Aorta (tissue), 5 donors: ENCODE measurements around the gene KLK1. TPM values are rescaled to one million over a fixed set of nuclear protein-coding genes. Genes with fewer than 3 reads are reported as not detected.
"Not testable (repeated sequence)": the region's sequence is repeated elsewhere in the genome, so short reads cannot be mapped to it uniquely, and the experiment has no call there.

Experiments
- ATAC-seq: fragments of 200-7000 bp; cut with Tn5 transposase; one replicate; pipeline ENCODE4 v1.9.1; 2022; ENCODE audit warnings: moderate library complexity; ENCODE audit not compliant: low FRiP score
- DNase-seq, 2 donors: peaks; one replicate each; pipeline ENCODE4 v3.0.0-alpha.2; 2020
- H3K27ac ChIP-seq, 2 donors: one replicate each; pipeline ENCODE4 v1.5.1; 2013; ENCODE audit warnings: low read length in 2 of 2, mild to moderate bottlenecking in 2 of 2, moderate library complexity in 2 of 2, control low read depth in 1 of 2, inconsistent platforms in 1 of 2, low read depth in 1 of 2
- H3K27me3 ChIP-seq, 2 donors: one replicate each; pipeline ENCODE4 v1.6.1; 2013; ENCODE audit warnings: control low read depth in 1 of 2, low read length in 1 of 2, mild to moderate bottlenecking in 1 of 2, moderate library complexity in 1 of 2; ENCODE audit not compliant: insufficient read depth in 2 of 2, control insufficient read depth in 1 of 2
- H3K36me3 ChIP-seq, 2 donors: one replicate each; pipeline ENCODE4 v1.6.1; 2013; ENCODE audit warnings: control low read depth in 1 of 2, low read length in 1 of 2, mild to moderate bottlenecking in 1 of 2; ENCODE audit not compliant: insufficient read depth in 2 of 2, control insufficient read depth in 1 of 2
- H3K4me1 ChIP-seq, 2 donors: one replicate each; pipeline ENCODE4 v1.6.1; 2013; ENCODE audit warnings: low read length in 2 of 2, control low read depth in 1 of 2, mild to moderate bottlenecking in 1 of 2, moderate library complexity in 1 of 2; ENCODE audit not compliant: insufficient read depth in 2 of 2, control insufficient read depth in 1 of 2
- H3K4me3 ChIP-seq, 2 donors: one replicate each; pipeline ENCODE4 v1.5.1; 2013; ENCODE audit warnings: low read length in 2 of 2, control low read depth in 1 of 2, mild to moderate bottlenecking in 1 of 2
- H3K9me3 ChIP-seq: one replicate; pipeline ENCODE4 v1.6.1; 2013; ENCODE audit warnings: mild to moderate bottlenecking, low read length; ENCODE audit not compliant: control insufficient read depth
- WGBS, 2 donors: extraction: QIAGEN DNeasy Blood & Tissue Kit; methylation state at CpG; one replicate each; pipeline ENCODE4 v1.1.7; 2013; 5-methylcytosine and 5-hydroxymethylcytosine counted together
- intact Hi-C, 2 donors: fragments of 100-400 bp; cut with DNase I; formaldehyde crosslinking; loops; one replicate each; pipeline versions ENCODE4 v1.14.2 to v1.15.0; 2022
- polyA plus RNA-seq, 2 donors: library from polyadenylated mRNA; stranded (reverse); fragments of 200-250 nt; gene quantifications; one replicate each; pipeline ENCODE4 v1.2.3, GENCODE V29; 2013
- total RNA-seq, 2 donors: library from RNA; stranded (reverse); fragmentation: NEBNext Ultra II Directional; extraction: Animal tissue kit (Norgen Biotek cat#: 25700); gene quantifications; one replicate each; pipeline ENCODE4 v1.2.1, GENCODE V29; 2021
- donor health status: healthy with polysubstance abuse.
- donor health status: Bipolar disorder and iron deficiency.
- donor health status: DM: no; HTN: no; CAD: no.
- donor health status: DM: no; HTN: no; CAD: no.
- donor health status: DM: yes; HTN: yes; CAD: no.

KLK1 gene
- total and polyA plus RNA-seq, 4 donors, result 0.81 to 6.3 (median 2.1) TPM

- not testable (repeated sequence) for H3K27me3 ChIP-seq
These were observed 53.4 kb downstream of the KLK1 start, which contains the start of gene GPR32 for GRCh38 chr19:50770164-50770563. Gene GPR32, plus strand, starts transcription at chr19:50770464. Its CDS starts 137 bp downstream, at chr19:50770601.

More at GRCh38 chr19:50770164-50770563, 53.4 kb downstream of the KLK1 start, which contains the start of gene GPR32:
- DNase-seq, H3K4me1 ChIP-seq, H3K36me3 ChIP-seq, H3K9me3 ChIP-seq, ATAC-seq, H3K4me3 ChIP-seq, intact Hi-C loops, H3K27ac ChIP-seq: not testable (repeated sequence)
- 69 to 80% methylated on average over 2 of the region's 2 CpGs for whole genome bisulfite sequencing, 2 donors

Other genes starting within 250 kb of the KLK1 start
- gene SYT3, start 183.9 kb downstream of the KLK1 start, total RNA-seq, result under 1 TPM; 0.45 to 0.55 TPM
- gene SYT3, start 183.9 kb downstream of the KLK1 start, polyA plus RNA-seq, result not detected
- gene C19orf81, start 174.3 kb downstream of the KLK1 start, total RNA-seq, result not detected
- not detected for gene C19orf81, start 174.3 kb downstream of the KLK1 start, polyA plus RNA-seq
- gene SHANK1, start 104.0 kb downstream of the KLK1 start, total RNA-seq, result 1 to 10 TPM in 1 of 2 donors, under 1 TPM in 1; 0.45 to 1.4 TPM
- gene SHANK1, start 104.0 kb downstream of the KLK1 start, polyA plus RNA-seq, result 1 to 10 TPM in 1 of 2 donors, under 1 TPM in 1; 0.38 to 1.8 TPM
- gene CLEC11A, start 100.4 kb downstream of the KLK1 start, total RNA-seq, result 10 to 100 TPM in 1 of 2 donors, 1 to 10 TPM in 1; 8.4 to 28.7 TPM
- gene CLEC11A, start 100.4 kb downstream of the KLK1 start, polyA plus RNA-seq, result 10 to 100 TPM in 1 of 2 donors, 1 to 10 TPM in 1; 2.0 to 17.7 TPM
- not detected for gene GPR32, start 53.3 kb downstream of the KLK1 start, total RNA-seq
- not detected for gene GPR32, start 53.3 kb downstream of the KLK1 start, polyA plus RNA-seq
- not detected for gene ACP4, start 33.4 kb downstream of the KLK1 start, total RNA-seq
- not detected for gene ACP4, start 33.4 kb downstream of the KLK1 start, polyA plus RNA-seq
- gene KLK15, start 9.8 kb upstream of the KLK1 start, total RNA-seq, result not detected
- gene KLK15, start 9.8 kb upstream of the KLK1 start, polyA plus RNA-seq, result not detected
- gene KLK3, start 31.1 kb upstream of the KLK1 start, total RNA-seq, result not detected
- 1 to 10 TPM in 1 of 2 donors, not detected in 1; 1.4 TPM for gene KLK3, start 31.1 kb upstream of the KLK1 start, polyA plus RNA-seq
- gene KLK2, start 49.7 kb upstream of the KLK1 start, total RNA-seq, result not detected
- gene KLK2, start 49.7 kb upstream of the KLK1 start, polyA plus RNA-seq, result not detected
- not detected for gene KLK4, start 87.6 kb upstream of the KLK1 start, total RNA-seq
- gene KLK4, start 87.6 kb upstream of the KLK1 start, polyA plus RNA-seq, result not detected
- not detected for gene KLK5, start 129.3 kb upstream of the KLK1 start, total RNA-seq
- not detected for gene KLK5, start 129.3 kb upstream of the KLK1 start, polyA plus RNA-seq
- gene KLK6, start 145.8 kb upstream of the KLK1 start, total RNA-seq, result not detected
- gene KLK6, start 145.8 kb upstream of the KLK1 start, polyA plus RNA-seq, result under 1 TPM in 1 of 2 donors, not detected in 1; 0.20 TPM
- gene KLK7, start 160.1 kb upstream of the KLK1 start, total RNA-seq, result not detected
- gene KLK7, start 160.1 kb upstream of the KLK1 start, polyA plus RNA-seq, result not detected
- not detected for gene KLK8, start 177.8 kb upstream of the KLK1 start, total RNA-seq
- gene KLK8, start 177.8 kb upstream of the KLK1 start, polyA plus RNA-seq, result not detected
- gene KLK10, start 195.9 kb upstream of the KLK1 start, total RNA-seq, result not detected
- gene KLK10, start 195.9 kb upstream of the KLK1 start, polyA plus RNA-seq, result under 1 TPM in 1 of 2 donors, not detected in 1; 0.08 TPM
- gene KLK11, start 202.8 kb upstream of the KLK1 start, total RNA-seq, result not detected
- gene KLK11, start 202.8 kb upstream of the KLK1 start, polyA plus RNA-seq, result under 1 TPM; 0.25 to 0.43 TPM
- gene KLK12, start 211.2 kb upstream of the KLK1 start, total RNA-seq, result not detected
- not detected for gene KLK12, start 211.2 kb upstream of the KLK1 start, polyA plus RNA-seq
- not detected for gene KLK13, start 241.3 kb upstream of the KLK1 start, total RNA-seq
- under 1 TPM in 1 of 2 donors, not detected in 1; 0.36 TPM for gene KLK13, start 241.3 kb upstream of the KLK1 start, polyA plus RNA-seq